CD14-positive monocyte (primary cell): ENCODE results near the gene ITPR2. TPM values are rescaled to one million over a fixed set of nuclear protein-coding genes. Genes with fewer than 3 reads are reported as not detected.
"Not testable (repeated sequence)": the region's sequence is repeated elsewhere in the genome, so short reads cannot be mapped to it uniquely, and the experiment has no call there.

Source experiments
- DNase-seq, 3 donors: peaks; one replicate each; pipeline ENCODE4 v3.0.0-alpha.2; 2011 to 2022
- H2AFZ ChIP-seq: 2 replicates; pipeline ENCODE4 v1.6.0; 2012; ENCODE audit warnings: mild to moderate bottlenecking, low read depth, low read length, inconsistent platforms; ENCODE audit not compliant: insufficient read depth, poor library complexity, severe bottlenecking
- H3K27ac ChIP-seq, 2 donors: 1 replicate in 1 of 2; 2 replicates in 1 of 2; pipeline ENCODE4 v1.5.1; 2012 to 2013; ENCODE audit warnings: low read length in 2 of 2, control low read depth in 1 of 2, inconsistent platforms in 1 of 2, low read depth in 1 of 2, mild to moderate bottlenecking in 1 of 2
- H3K27me3 ChIP-seq, 2 donors: one replicate each; pipeline versions ENCODE4 v1.6.0 to v1.6.1; 2011 to 2013; ENCODE audit warnings: low read length in 2 of 2; ENCODE audit not compliant: control insufficient read depth in 2 of 2, insufficient read depth in 2 of 2
- H3K36me3 ChIP-seq, 2 donors: replicated peaks in 1 of 2; 1 replicate in 1 of 2; 2 replicates in 1 of 2; pipeline versions ENCODE4 v1.5.1 to v1.6.1; 2012 to 2013; ENCODE audit warnings: low read length in 2 of 2, control low read depth in 1 of 2, inconsistent platforms in 1 of 2, mild to moderate bottlenecking in 1 of 2; ENCODE audit not compliant: insufficient read depth in 2 of 2, control insufficient read depth in 1 of 2
- H3K4me1 ChIP-seq, 2 donors: 1 replicate in 1 of 2; 2 replicates in 1 of 2; pipeline versions ENCODE4 v1.5.1 to v1.6.1; 2012 to 2013; ENCODE audit warnings: low read length in 2 of 2, control low read depth in 1 of 2, inconsistent platforms in 1 of 2, mild to moderate bottlenecking in 1 of 2, moderate library complexity in 1 of 2; ENCODE audit not compliant: insufficient read depth in 2 of 2, control insufficient read depth in 1 of 2
- H3K4me2 ChIP-seq: replicated peaks from 2 replicates; pipeline ENCODE3; 2012; ENCODE audit warnings: low read length, moderate library complexity, mild to moderate bottlenecking; ENCODE audit not compliant: poor library complexity, severe bottlenecking; ENCODE audit errors: extremely low read depth
- H3K4me3 ChIP-seq, 3 experiments: fragments of 200-600 bp in 1 of 3; sonication (generic) in 1 of 3; replicated peaks in 1 of 3; 1 replicate in 2 of 3; 2 replicates in 1 of 3; pipeline ENCODE4 v1.5.1; 2011 to 2013; ENCODE audit warnings: low read length in 3 of 3, mild to moderate bottlenecking in 3 of 3, control low read depth in 2 of 3, low read depth in 2 of 3, inconsistent platforms in 1 of 3, moderate library complexity in 1 of 3
- H3K79me2 ChIP-seq: 2 replicates; pipeline ENCODE4 v1.6.0; 2012; ENCODE audit warnings: mild to moderate bottlenecking, control low read depth, inconsistent platforms, low read length, moderate library complexity; ENCODE audit not compliant: insufficient read depth
- H3K9ac ChIP-seq: 2 replicates; pipeline ENCODE4 v1.6.0; 2017; ENCODE audit warnings: low read length, mild to moderate bottlenecking; ENCODE audit not compliant: insufficient read depth, poor library complexity, severe bottlenecking
- H3K9me3 ChIP-seq, 2 donors: replicated peaks in 1 of 2; 1 replicate in 1 of 2; 2 replicates in 1 of 2; pipeline versions ENCODE4 v1.5.1 to v1.6.1; 2012 to 2013; ENCODE audit warnings: low read length in 2 of 2, control low read depth in 1 of 2; ENCODE audit not compliant: control insufficient read depth in 1 of 2, insufficient read depth in 1 of 2
- H4K20me1 ChIP-seq: 2 replicates; pipeline ENCODE4 v1.6.0; 2012; ENCODE audit warnings: mild to moderate bottlenecking, low read length, control low read depth, moderate library complexity; ENCODE audit not compliant: insufficient read depth
- H3K27ac Mint-ChIP-seq, 7 donors: one replicate each; pipeline ENCODE4 v1.8.0; 2020; ENCODE audit warnings: mild to moderate bottlenecking in 7 of 7, mixed read lengths in 7 of 7, moderate library complexity in 6 of 7, inconsistent platforms in 2 of 7
- H3K27me3 Mint-ChIP-seq, 3 donors: one replicate each; pipeline ENCODE4 v1.8.0; 2021 to 2022; ENCODE audit warnings: low read depth in 3 of 3, mild to moderate bottlenecking in 3 of 3, mixed read lengths in 3 of 3, moderate library complexity in 3 of 3, inconsistent platforms in 1 of 3
- H3K36me3 Mint-ChIP-seq, 2 donors: one replicate each; pipeline ENCODE4 v1.8.0; 2020; ENCODE audit warnings: mixed read lengths in 2 of 2, inconsistent platforms in 1 of 2, mild to moderate bottlenecking in 1 of 2
- H3K4me1 Mint-ChIP-seq: one replicate; pipeline ENCODE4 v1.8.0; 2020; ENCODE audit warnings: mild to moderate bottlenecking, mixed read lengths
- H3K4me3 Mint-ChIP-seq, 2 donors: one replicate each; pipeline ENCODE4 v1.8.0; 2020; ENCODE audit warnings: mild to moderate bottlenecking in 2 of 2, mixed read lengths in 2 of 2, moderate library complexity in 1 of 2
- H3K9me3 Mint-ChIP-seq, 7 donors: one replicate each; pipeline ENCODE4 v1.8.0; 2020 to 2022; ENCODE audit warnings: mixed read lengths in 7 of 7, mild to moderate bottlenecking in 6 of 7, moderate library complexity in 6 of 7, inconsistent platforms in 2 of 7
- CTCF ChIP-seq: fragments of 200-600 bp; IDR thresholded peaks from one replicate; pipeline ENCODE4 v1.8.0; 2022; ENCODE audit warnings: antibody characterized with exemption, mild to moderate bottlenecking
- WGBS: methylation state at CpG from one replicate; pipeline ENCODE4 v1.1.5; 2013; ENCODE audit warnings: missing lambda C conversion rate; ENCODE audit not compliant: insufficient coverage; 5-methylcytosine and 5-hydroxymethylcytosine counted together
- intact Hi-C, 2 donors: fragments of 100-400 bp; cut with micrococcal nuclease; formaldehyde crosslinking; loops; one replicate each; pipeline versions ENCODE4 v1.15.0 to v1.15.1; 2023
- polyA plus RNA-seq, 3 donors: library from polyadenylated mRNA; depleted of rRNA in 1 of 3; unstranded in 2 of 3; stranded (reverse) in 1 of 3; fragments of 300-500 nt in 2 of 3; fragments of >200 nt in 1 of 3; fragmentation: Illumina TruSeq in 2 of 3; gene quantifications; 1 replicate in 2 of 3; 2 replicates in 1 of 3; pipeline ENCODE4 v1.2.3, GENCODE V29; 2012 to 2021

ITPR2 gene
- polyA plus RNA-seq, 3 donors: 2.7 to 6.4 (median 5.7) TPM

GRCh38 chr12:26671487-26671886 lies 161.5 kb downstream of the ITPR2 start:
- H3K36me3 Mint-ChIP-seq: peaks cover 13 to 18% of the 10 kb centered on the region in 2 donors
- H3K27me3 Mint-ChIP-seq, H3K4me3 Mint-ChIP-seq, H3K27ac ChIP-seq, intact Hi-C loops, DNase-seq, H3K4me2 ChIP-seq, H4K20me1 ChIP-seq, H3K4me1 Mint-ChIP-seq, H3K9ac ChIP-seq, H3K27ac Mint-ChIP-seq, H3K4me3 ChIP-seq, H3K9me3 ChIP-seq, H3K4me1 ChIP-seq, H3K27me3 ChIP-seq, H2AFZ ChIP-seq, H3K79me2 ChIP-seq, H3K9me3 Mint-ChIP-seq: not testable (repeated sequence)
- peaks cover 0 to 11% of the 10 kb centered on the region in 2 donors for H3K36me3 ChIP-seq
- WGBS: 0% methylated on average over 1 of the region's 5 CpGs

DNA sequence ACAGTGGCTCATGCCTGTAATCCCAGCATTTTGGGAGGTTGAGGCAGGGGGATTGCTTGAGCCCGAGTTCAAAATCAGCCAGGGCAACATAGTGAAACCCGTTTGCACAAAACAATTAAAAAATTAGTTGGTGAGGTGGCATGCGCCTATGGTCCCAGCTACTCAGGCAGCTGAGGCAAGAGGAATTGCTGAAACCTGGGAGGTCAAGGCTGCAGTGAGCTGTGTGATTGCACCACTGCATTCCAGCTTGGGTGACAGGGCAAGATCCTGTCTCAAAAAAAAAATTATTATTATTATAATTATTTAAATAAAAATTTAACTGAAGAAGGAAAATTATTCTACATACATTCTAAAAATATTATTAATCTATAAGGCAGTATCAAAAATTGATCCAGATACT lies 164.1 kb downstream of the ITPR2 start:
- Mint-ChIP-seq H3K4me1 (no peaks in the 10 kb centered on the region), H3K9me3 (peaks cover 0 to 6% (median 1%) of the 10 kb centered on the region in 7 donors), H3K4me3 (no peak overlapping the region), H3K27me3 (no peaks in the 10 kb centered on the region), H3K27ac (no peak overlapping the region), H3K36me3 (peaks cover 23 to 32% of the 10 kb centered on the region in 2 donors)
- Histone ChIP-seq H3K4me1 (no peaks in the 10 kb centered on the region), H3K4me3 (no peak overlapping the region), H3K36me3 (peaks cover 7 to 26% of the 10 kb centered on the region in 2 donors), H3K9ac (no peak overlapping the region), H3K9me3 (no peaks in the 10 kb centered on the region), H3K4me2 (no peak overlapping the region), H4K20me1 (no peaks in the 10 kb centered on the region), H2AFZ (no peak overlapping the region), H3K79me2 (no peaks in the 10 kb centered on the region), H3K27ac (no peak overlapping the region), H3K27me3 (no peaks in the 10 kb centered on the region)
- intact Hi-C loops: no loop called here
- TF ChIP-seq CTCF: no peak
- no peak for DNase-seq
- no CpG with 5 or more reads among the region's 3 CpGs for whole genome bisulfite sequencing
